ENCODE measurements around the gene LRP10.
"Not testable (repeated sequence)": the region's sequence is repeated elsewhere in the genome, so short reads cannot be mapped to it uniquely, and the experiment has no call there.

The LRP10 gene

GRCh38 chr14:22843123-22843925, 28.2 kb upstream of the LRP10 start:
- DNase-seq, result no peak

GRCh38 chr14:22844221-22845102, 27.1 kb upstream of the LRP10 start:
- DNase-seq, result no peak

GRCh38 chr14:22845103-22845394, 26.5 kb upstream of the LRP10 start:
- no peak for DNase-seq

- DNase-seq, result no peak
These were observed 25.5 kb upstream of the LRP10 start for GRCh38 chr14:22845821-22846625.

GRCh38 chr14:22846811-22847307, 24.7 kb upstream of the LRP10 start:
- no peak for DNase-seq

- DNase-seq, result no peak
These were observed 23.7 kb upstream of the LRP10 start for GRCh38 chr14:22847661-22848341.

GRCh38 chr14:22848351-22849164, 23.0 kb upstream of the LRP10 start:
- DNase-seq, result peak; percentile 66 to 88

- peak in 1 of 2 experiments; percentile 49 for DNase-seq
These were observed 22.2 kb upstream of the LRP10 start for GRCh38 chr14:22849212-22849819.

GRCh38 chr14:22850944-22851764, 20.4 kb upstream of the LRP10 start:
- DNase-seq, result peak; percentile 68 to 79

- not testable (repeated sequence) for DNase-seq
These were observed 19.4 kb upstream of the LRP10 start for GRCh38 chr14:22852178-22852577.

- no peak for DNase-seq
These were observed 19.0 kb upstream of the LRP10 start for GRCh38 chr14:22852599-22852939.

- DNase-seq, result peak; percentile 75 to 89
These were observed 18.4 kb upstream of the LRP10 start for GRCh38 chr14:22852940-22853767.

- DNase-seq, result not testable (repeated sequence)
These were observed 17.2 kb upstream of the LRP10 start for GRCh38 chr14:22854296-22854695.

GRCh38 chr14:22854963-22855724, 16.4 kb upstream of the LRP10 start:
- no peak for DNase-seq

- no peak for DNase-seq
These were observed 15.1 kb upstream of the LRP10 start for GRCh38 chr14:22856428-22856827.

GRCh38 chr14:22860377-22860776, 11.2 kb upstream of the LRP10 start:
- DNase-seq, result not testable (repeated sequence)

- DNase-seq, result no peak
These were observed 9.9 kb upstream of the LRP10 start for GRCh38 chr14:22861651-22862050.

GRCh38 chr14:22864979-22865378, 6.6 kb upstream of the LRP10 start:
- DNase-seq, result no peak

All from NCI-H446 (cell line).